Endometrial microvascular endothelial cells (primary cell): ENCODE measurements around the gene RACGAP1. TPM values are rescaled to one million over a fixed set of nuclear protein-coding genes. Genes with fewer than 3 reads are reported as not detected.

ENCODE experiments used
- in situ Hi-C: cut with HindIII; loops from 2 replicates; pipeline ENCODE4 v1.10.0; 2017; ENCODE audit warnings: low sequenced_read_pairs, low pct_unique_long_range_greater_than_20kb; ENCODE audit errors: inconsistent ontology term
- total RNA-seq: library from RNA; depleted of rRNA; stranded (reverse); fragments of >200 nt; gene quantifications from one replicate; pipeline ENCODE4 v1.2.3, GENCODE V29; 2015; ENCODE audit errors: inconsistent ontology term

The RACGAP1 gene
- total RNA-seq, 1 donor from 2014 or later: 56.6 TPM

GRCh38 chr12:49939307-49939706 is 86.0 kb downstream of the RACGAP1 start:
- in situ Hi-C loops: no loop called here

Other genes with a start within 250 kb of the RACGAP1 start
- 18.3 TPM for gene NCKAP5L, start 197.1 kb downstream of the RACGAP1 start, total RNA-seq
- 3.4 TPM for gene BCDIN3D, start 182.4 kb downstream of the RACGAP1 start, total RNA-seq
- gene FAIM2, start 121.6 kb downstream of the RACGAP1 start, total RNA-seq: not detected
- gene AQP2, start 74.8 kb downstream of the RACGAP1 start, total RNA-seq: not detected
- gene AQP5, start 63.6 kb downstream of the RACGAP1 start, total RNA-seq: not detected
- not detected for gene AQP6, start 52.5 kb downstream of the RACGAP1 start, total RNA-seq
- not detected for gene ASIC1, start 32.1 kb upstream of the RACGAP1 start, total RNA-seq
- 56.8 TPM for gene SMARCD1, start 59.8 kb upstream of the RACGAP1 start, total RNA-seq
- not detected for gene GPD1, start 78.5 kb upstream of the RACGAP1 start, total RNA-seq
- gene COX14, start 86.7 kb upstream of the RACGAP1 start, total RNA-seq: 62.3 TPM
- gene CERS5, start 141.9 kb upstream of the RACGAP1 start, total RNA-seq: 34.0 TPM